H9 (cell line): ENCODE data around the gene SMAP1. TPM values are rescaled to one million over a fixed set of nuclear protein-coding genes. Genes with fewer than 3 reads are reported as not detected.

ENCODE experiments used
- DNase-seq: peaks from one replicate; pipeline ENCODE4 v3.0.0-alpha.2; 2017
- H2AFZ ChIP-seq: one replicate; pipeline ENCODE4 v1.6.1; 2013; ENCODE audit warnings: mild to moderate bottlenecking, low read length, control low read depth, moderate library complexity
- H2AK5ac ChIP-seq: 2 replicates; pipeline ENCODE4 v1.6.1; 2013; ENCODE audit warnings: low read length, control low read depth, mixed read lengths; ENCODE audit not compliant: insufficient read length
- H2BK120ac ChIP-seq: one replicate; pipeline ENCODE4 v1.6.1; 2013; ENCODE audit warnings: low read depth, mild to moderate bottlenecking, low read length, control low read depth, inconsistent platforms; ENCODE audit not compliant: poor library complexity, severe bottlenecking
- H2BK12ac ChIP-seq: 2 replicates; pipeline ENCODE4 v1.6.1; 2013; ENCODE audit warnings: low read length, control low read depth, mixed read lengths, low read depth; ENCODE audit not compliant: insufficient read length
- H2BK15ac ChIP-seq: 2 replicates; pipeline ENCODE4 v1.6.1; 2013; ENCODE audit warnings: low read depth, low read length, control low read depth
- H2BK20ac ChIP-seq: one replicate; pipeline ENCODE4 v1.6.1; 2013; ENCODE audit warnings: low read depth, mild to moderate bottlenecking, low read length, control low read depth, inconsistent platforms; ENCODE audit not compliant: poor library complexity, severe bottlenecking
- H2BK5ac ChIP-seq: 2 replicates; pipeline ENCODE4 v1.6.1; 2013; ENCODE audit warnings: low read length, control low read depth, mixed read lengths; ENCODE audit not compliant: insufficient read length
- H3K14ac ChIP-seq: 2 replicates; pipeline ENCODE4 v1.6.1; 2013; ENCODE audit warnings: low read length, control low read depth; ENCODE audit not compliant: insufficient read depth
- H3K18ac ChIP-seq: 2 replicates; pipeline ENCODE4 v1.6.1; 2013; ENCODE audit warnings: low read depth, mild to moderate bottlenecking, mixed read lengths, low read length, control low read depth; ENCODE audit not compliant: insufficient read length
- H3K23ac ChIP-seq: 2 replicates; pipeline ENCODE4 v1.6.1; 2013; ENCODE audit warnings: low read length, control low read depth, mixed read lengths, low read depth; ENCODE audit not compliant: insufficient read length
- H3K23me2 ChIP-seq: 2 replicates; pipeline ENCODE4 v1.6.1; 2013; ENCODE audit warnings: low read depth, mild to moderate bottlenecking, mixed read lengths, low read length, control low read depth; ENCODE audit not compliant: insufficient read length, poor library complexity, severe bottlenecking
- H3K27ac ChIP-seq: 2 replicates; pipeline ENCODE4 v1.5.1; 2013; ENCODE audit warnings: low read length, control low read depth, mixed read lengths, low read depth; ENCODE audit not compliant: insufficient read length
- H3K27me3 ChIP-seq: 2 replicates; pipeline ENCODE4 v1.6.1; 2013; ENCODE audit warnings: low read length, control low read depth, inconsistent platforms; ENCODE audit not compliant: insufficient read depth
- H3K4ac ChIP-seq: 2 replicates; pipeline ENCODE4 v1.6.1; 2013; ENCODE audit warnings: low read depth, mild to moderate bottlenecking, control low read depth, inconsistent platforms, low read length, moderate library complexity
- H3K4me1 ChIP-seq: 2 replicates; pipeline ENCODE4 v1.6.1; 2013; ENCODE audit warnings: low read length, control low read depth, inconsistent platforms; ENCODE audit not compliant: insufficient read depth
- H3K4me2 ChIP-seq: 2 replicates; pipeline ENCODE4 v1.6.1; 2013; ENCODE audit warnings: low read length, control low read depth, mixed read lengths; ENCODE audit not compliant: insufficient read length, insufficient read depth
- H3K56ac ChIP-seq: 2 replicates; pipeline ENCODE4 v1.6.1; 2013; ENCODE audit warnings: low read depth, mild to moderate bottlenecking, mixed read lengths, low read length, control low read depth; ENCODE audit not compliant: insufficient read length
- H3K79me1 ChIP-seq: 2 replicates; pipeline ENCODE4 v1.6.1; 2013; ENCODE audit warnings: low read depth, mild to moderate bottlenecking, moderate library complexity, low read length, control low read depth, inconsistent platforms; ENCODE audit not compliant: insufficient read depth, poor library complexity, severe bottlenecking
- H3K79me2 ChIP-seq: 2 replicates; pipeline ENCODE4 v1.6.1; 2013; ENCODE audit warnings: low read length, control low read depth, inconsistent platforms; ENCODE audit not compliant: insufficient read depth
- H3K9ac ChIP-seq: 2 replicates; pipeline ENCODE4 v1.6.1; 2013; ENCODE audit warnings: low read length, control low read depth, mixed read lengths; ENCODE audit not compliant: insufficient read length; ENCODE audit errors: extremely low read depth
- H3K9me3 ChIP-seq: one replicate; pipeline ENCODE4 v1.6.1; 2013; ENCODE audit warnings: low read depth, low read length, inconsistent platforms; ENCODE audit not compliant: control insufficient read depth
- H3T11ph ChIP-seq: one replicate; pipeline ENCODE4 v1.6.1; 2013; ENCODE audit warnings: mild to moderate bottlenecking, low read length, control low read depth, inconsistent platforms
- H4K20me1 ChIP-seq: one replicate; pipeline ENCODE4 v1.6.1; 2013; ENCODE audit not compliant: control insufficient read depth, insufficient read length, insufficient read depth
- H4K5ac ChIP-seq: 2 replicates; pipeline ENCODE4 v1.6.1; 2013; ENCODE audit warnings: low read depth, mild to moderate bottlenecking, mixed read lengths, low read length, control low read depth; ENCODE audit not compliant: insufficient read length
- H4K8ac ChIP-seq: replicated peaks from 2 replicates; pipeline ENCODE4 v1.6.1; 2013; ENCODE audit warnings: low read length, control low read depth, mixed read lengths, low read depth; ENCODE audit not compliant: insufficient read length
- H4K91ac ChIP-seq: 2 replicates; pipeline ENCODE4 v1.6.1; 2013; ENCODE audit warnings: low read depth, mild to moderate bottlenecking, moderate library complexity, mixed read lengths, low read length, control low read depth; ENCODE audit not compliant: insufficient read length
- H3K27ac Mint-ChIP-seq, 3 experiments: 2 replicates in 2 of 3; 3 replicates in 1 of 3; pipeline ENCODE4 v1.8.0; 2020 to 2021; ENCODE audit warnings: mixed read lengths in 3 of 3, mild to moderate bottlenecking in 1 of 3, moderate library complexity in 1 of 3
- H3K27me3 Mint-ChIP-seq: 2 replicates; pipeline ENCODE4 v1.8.0; 2021; ENCODE audit warnings: low read depth, mild to moderate bottlenecking, moderate library complexity, mixed read lengths
- H3K36me3 Mint-ChIP-seq, 3 experiments: 2 replicates in 2 of 3; 3 replicates in 1 of 3; pipeline ENCODE4 v1.8.0; 2020 to 2021; ENCODE audit warnings: low read depth in 3 of 3, mixed read lengths in 3 of 3; ENCODE audit not compliant: insufficient read depth in 1 of 3
- H3K4me1 Mint-ChIP-seq, 2 experiments: 2 replicates each; pipeline ENCODE4 v1.8.0; 2020; ENCODE audit warnings: mixed read lengths in 2 of 2
- H3K4me3 Mint-ChIP-seq, 2 experiments: 2 replicates in 1 of 2; 3 replicates in 1 of 2; pipeline ENCODE4 v1.8.0; 2020 to 2021; ENCODE audit warnings: mild to moderate bottlenecking in 2 of 2, mixed read lengths in 2 of 2, moderate library complexity in 1 of 2
- H3K9me3 Mint-ChIP-seq, 2 experiments: 2 replicates in 1 of 2; 3 replicates in 1 of 2; pipeline ENCODE4 v1.8.0; 2020; ENCODE audit warnings: mild to moderate bottlenecking in 2 of 2, mixed read lengths in 2 of 2, moderate library complexity in 1 of 2
- CTCF ChIP-seq: fragments of 200-600 bp; sonication (generic); conservative IDR thresholded peaks from 3 replicates; pipeline ENCODE4 v1.8.0; 2021; ENCODE audit warnings: antibody characterized with exemption, mild to moderate bottlenecking
- WGBS: extraction: QIAGEN DNeasy Blood & Tissue Kit; methylation state at CpG from one replicate; pipeline ENCODE4 v1.1.7; 2013; ENCODE audit warnings: missing lambda C conversion rate, low lambda C conversion rate, mixed read lengths; ENCODE audit not compliant: insufficient read length; ENCODE audit errors: extremely low coverage; 5-methylcytosine and 5-hydroxymethylcytosine counted together
- total RNA-seq: library from RNA; stranded (reverse); gene quantifications from 2 replicates; pipeline ENCODE4 v1.2.1, GENCODE V29; 2021

The SMAP1 gene
- total RNA-seq, 1 experiment from 2014 or later = 29.3 TPM

DNA sequence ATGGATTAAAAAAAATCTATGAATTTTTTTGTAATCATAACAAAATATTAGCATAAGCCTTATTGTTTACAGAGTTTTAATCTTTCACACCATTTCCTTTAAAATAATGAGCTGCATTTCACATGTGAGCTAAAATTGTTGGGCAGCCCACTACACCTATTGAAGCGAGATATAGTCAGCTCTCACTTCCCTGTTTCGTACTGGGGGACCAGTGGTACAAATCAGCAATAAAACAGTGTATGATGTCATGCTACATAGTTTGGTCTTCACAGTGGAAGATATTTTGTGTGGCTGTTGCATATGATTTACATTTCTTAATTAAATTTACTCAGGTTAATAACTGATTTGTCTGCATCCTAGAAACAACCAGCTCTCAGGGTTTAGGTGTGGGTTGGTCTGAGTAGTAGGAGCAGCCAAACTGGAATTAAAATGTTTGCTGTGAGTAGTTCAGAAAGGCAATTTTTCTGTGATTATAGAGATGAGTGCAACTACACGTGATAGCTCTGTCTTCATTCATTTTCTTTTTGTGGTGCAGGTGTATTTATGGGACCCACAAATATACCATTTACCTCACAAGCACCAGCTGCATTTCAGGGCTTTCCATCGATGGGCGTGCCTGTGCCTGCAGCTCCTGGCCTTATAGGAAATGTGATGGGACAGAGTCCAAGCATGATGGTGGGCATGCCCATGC, 189.8 kb downstream of the SMAP1 start:
- no peak for DNase-seq
- H3K4me1 Mint-ChIP-seq = no peaks in the 10 kb centered on the region
- H3K9me3 Mint-ChIP-seq = no peaks in the 10 kb centered on the region
- Histone ChIP-seq H3K23ac (no peak overlapping the region), H2AK5ac (no peak overlapping the region), H3T11ph (no peak overlapping the region), H3K18ac (no peak overlapping the region), H2BK120ac (no peak overlapping the region), H2BK15ac (no peak overlapping the region), H3K56ac (no peak overlapping the region), H3K4me2 (no peak overlapping the region), H3K4me1 (no peaks in the 10 kb centered on the region), H4K20me1 (no peaks in the 10 kb centered on the region), H3K9me3 (no peaks in the 10 kb centered on the region), H3K4ac (no peak overlapping the region), H2AFZ (no peak overlapping the region), H3K79me2 (no peaks in the 10 kb centered on the region), H3K23me2 (no peaks in the 10 kb centered on the region), H3K27ac (no peak overlapping the region), H4K5ac (no peak overlapping the region), H3K79me1 (no peaks in the 10 kb centered on the region), H3K14ac (no peak overlapping the region), H2BK12ac (no peak overlapping the region), H2BK20ac (no peak overlapping the region), H4K8ac (no peak overlapping the region), H3K27me3 (no peaks in the 10 kb centered on the region), H4K91ac (no peak overlapping the region), H3K9ac (no peak overlapping the region), H2BK5ac (no peak overlapping the region)
- H3K4me3 Mint-ChIP-seq = no peak overlapping the region
- H3K36me3 Mint-ChIP-seq = peaks cover 0 to 6% (median 0%) of the 10 kb centered on the region in 3 experiments; a peak in 1 of 7 replicates
- WGBS = no CpG with 5 or more reads among the region's 5 CpGs
- H3K27ac Mint-ChIP-seq = no peak overlapping the region
- TF ChIP-seq CTCF = no peak
- no peaks in the 10 kb centered on the region for H3K27me3 Mint-ChIP-seq
